GM12892 (cell line): Measurements from ENCODE around the gene TMEM201.

Experiments
- POLR2AphosphoS5 ChIP-seq: IDR thresholded peaks from 2 replicates; pipeline ENCODE4 v1.6.1; 2011; ENCODE audit warnings: low read depth, low read length, control low read depth
- TAF1 ChIP-seq: IDR thresholded peaks from 2 replicates; pipeline ENCODE4 v1.6.1; 2011; ENCODE audit warnings: low read depth, mild to moderate bottlenecking, control low read depth, low read length, borderline replicate concordance

GRCh38 chr1:9580942-9581341 is 7.8 kb upstream of the TMEM201 start:
- TF ChIP-seq POLR2AphosphoS5 (no peak), TAF1 (no peak)
